ENCODE data around the gene GRIP1. TPM values are rescaled to one million over a fixed set of nuclear protein-coding genes. Genes with fewer than 3 reads are reported as not detected.

Gene GRIP1
- total RNA-seq, 4 donors from 2014 or later = 14.3 to 319 (median 20.6) TPM

GRCh38 chr12:66497008-66497897 is 181.6 kb downstream of the GRIP1 start:
- H3K27ac ChIP-seq = no peak overlapping the region
- TF ChIP-seq EP300 (IDR thresholded peaks at IDR 0.05) = no peak
- no peak for TF ChIP-seq POLR2AphosphoS5 (IDR thresholded peaks at IDR 0.05)
- no peak for TF ChIP-seq POLR2A (IDR thresholded peaks at IDR 0.05)
- TF ChIP-seq CTCF (IDR thresholded peaks at IDR 0.05) = no peak
- no peaks in the 10 kb centered on the region for H3K4me1 ChIP-seq
- H3K4me3 ChIP-seq = no peak overlapping the region
- H3K36me3 ChIP-seq = no peaks in the 10 kb centered on the region
- H3K9me3 ChIP-seq = no peaks in the 10 kb centered on the region
- WGBS = 81% methylated on average over 8 of the region's 8 CpGs
- H3K27me3 ChIP-seq = no peaks in the 10 kb centered on the region
- no peak for DNase-seq (ENCODE audit: low spot score in 2 of 2)

- H3K4me1 ChIP-seq = no peaks in the 10 kb centered on the region
- H3K36me3 ChIP-seq = no peaks in the 10 kb centered on the region
- H3K27ac ChIP-seq = no peak overlapping the region
- H3K27me3 ChIP-seq = no peaks in the 10 kb centered on the region
- H3K4me3 ChIP-seq = no peak overlapping the region
- TF ChIP-seq POLR2AphosphoS5 (IDR thresholded peaks at IDR 0.05) (no peak), EP300 (IDR thresholded peaks at IDR 0.05) (no peak), CTCF (IDR thresholded peaks at IDR 0.05) (no peak), POLR2A (IDR thresholded peaks at IDR 0.05) (no peak)
- no peaks in the 10 kb centered on the region for H3K9me3 ChIP-seq
- no peak for DNase-seq (ENCODE audit: low spot score in 2 of 2)
- WGBS = 29% methylated on average over 1 of the region's 1 CpG
Observed at GRCh38 chr12:66496595-66496994, 182.3 kb downstream of the GRIP1 start.

- no peak for DNase-seq (ENCODE audit: low spot score in 2 of 2)
- Histone ChIP-seq H3K4me1 (no peaks in the 10 kb centered on the region), H3K4me3 (no peak overlapping the region), H3K9me3 (no peaks in the 10 kb centered on the region), H3K27me3 (no peaks in the 10 kb centered on the region), H3K27ac (no peak overlapping the region), H3K36me3 (no peaks in the 10 kb centered on the region)
- TF ChIP-seq EP300 (IDR thresholded peaks at IDR 0.05) (no peak), POLR2AphosphoS5 (IDR thresholded peaks at IDR 0.05) (no peak), POLR2A (IDR thresholded peaks at IDR 0.05) (no peak), CTCF (IDR thresholded peaks at IDR 0.05) (no peak)
- 94% methylated on average over 14 of the region's 14 CpGs for WGBS
Observed at GRCh38 chr12:66495709-66496108, 183.2 kb downstream of the GRIP1 start.

- Histone ChIP-seq H3K4me3 (no peak overlapping the region), H3K9me3 (no peaks in the 10 kb centered on the region), H3K36me3 (no peaks in the 10 kb centered on the region), H3K27me3 (no peaks in the 10 kb centered on the region), H3K4me1 (no peaks in the 10 kb centered on the region), H3K27ac (no peak overlapping the region)
- no peak for TF ChIP-seq POLR2AphosphoS5 (IDR thresholded peaks at IDR 0.05)
- TF ChIP-seq POLR2A (IDR thresholded peaks at IDR 0.05) = no peak
- no peak for TF ChIP-seq EP300 (IDR thresholded peaks at IDR 0.05)
- no peak for TF ChIP-seq CTCF (IDR thresholded peaks at IDR 0.05)
- DNase-seq (ENCODE audit: low spot score in 2 of 2) = no peak
Observed at GRCh38 chr12:66493819-66494218, 185.1 kb downstream of the GRIP1 start.

- WGBS = 20% methylated on average over 3 of the region's 3 CpGs
- H3K4me3 ChIP-seq = no peak overlapping the region
- no peak for TF ChIP-seq POLR2A (IDR thresholded peaks at IDR 0.05)
- no peak for TF ChIP-seq POLR2AphosphoS5 (IDR thresholded peaks at IDR 0.05)
- TF ChIP-seq CTCF (IDR thresholded peaks at IDR 0.05) = no peak
- TF ChIP-seq EP300 (IDR thresholded peaks at IDR 0.05) = no peak
- DNase-seq (ENCODE audit: low spot score in 2 of 2) = no peak
- H3K27ac ChIP-seq = no peak overlapping the region
- H3K4me1 ChIP-seq = no peaks in the 10 kb centered on the region
- H3K9me3 ChIP-seq = no peaks in the 10 kb centered on the region
- no peaks in the 10 kb centered on the region for H3K36me3 ChIP-seq
- H3K27me3 ChIP-seq = no peaks in the 10 kb centered on the region
Observed at GRCh38 chr12:66491853-66492252, 187.0 kb downstream of the GRIP1 start.
